Transverse colon (tissue), 4 donors: ENCODE results near the gene AFG3L2. TPM values are rescaled to one million over a fixed set of nuclear protein-coding genes. Genes with fewer than 3 reads are reported as not detected.

Experiments used
- DNase-seq: peaks from one replicate; pipeline ENCODE4 v3.0.0-alpha.2; 2019
- H3K27ac ChIP-seq, 4 donors: fragments of 200-600 bp; sonication (generic); 2 replicates each; pipeline ENCODE4 v1.5.1; 2016 to 2018; ENCODE audit warnings: inconsistent platforms in 4 of 4
- H3K27me3 ChIP-seq: fragments of 200-600 bp; sonication (generic); 2 replicates; pipeline ENCODE4 v1.5.1; 2017; ENCODE audit warnings: inconsistent platforms
- H3K36me3 ChIP-seq, 4 donors: fragments of 200-600 bp; sonication (generic); 2 replicates each; pipeline ENCODE4 v1.5.1; 2017 to 2019; ENCODE audit warnings: inconsistent platforms in 4 of 4
- H3K4me1 ChIP-seq, 4 donors: fragments of 200-600 bp; sonication (generic); 2 replicates each; pipeline ENCODE4 v1.5.1; 2017 to 2020; ENCODE audit warnings: inconsistent platforms in 4 of 4
- H3K4me3 ChIP-seq, 4 donors: fragments of 200-600 bp; sonication (generic); 1 replicate in 1 of 4; 2 replicates in 3 of 4; pipeline versions ENCODE4 v1.5.1 to v1.6.1; 2017 to 2019; ENCODE audit warnings: inconsistent platforms in 4 of 4
- H3K9me3 ChIP-seq, 2 donors: fragments of 200-600 bp; sonication (generic); 2 replicates each; pipeline ENCODE4 v1.5.1; 2017 to 2019; ENCODE audit warnings: inconsistent platforms in 2 of 2
- CTCF ChIP-seq, 5 experiments: fragments of 200-600 bp in 3 of 5; fragments of 450-650 bp in 2 of 5; sonication (generic) in 3 of 5; IDR thresholded peaks; 1 replicate in 2 of 5; 2 replicates in 3 of 5; pipeline ENCODE4 v1.5.1; 2016 to 2017; ENCODE audit warnings: antibody characterized with exemption in 5 of 5, inconsistent platforms in 3 of 5, mild to moderate bottlenecking in 2 of 5, moderate library complexity in 1 of 5
- EP300 ChIP-seq: sonication (generic); formaldehyde crosslinking; IDR thresholded peaks from one replicate; pipeline ENCODE4 v1.6.1; 2017; ENCODE audit warnings: antibody characterized with exemption, low read depth
- POLR2A ChIP-seq: fragments of 450-650 bp; IDR thresholded peaks from one replicate; pipeline ENCODE4 v1.6.1; 2016; ENCODE audit warnings: antibody characterized with exemption, mild to moderate bottlenecking, moderate library complexity
- POLR2AphosphoS5 ChIP-seq, 3 donors: sonication (generic); formaldehyde crosslinking; IDR thresholded peaks; one replicate each; pipeline ENCODE4 v1.6.1; 2016; ENCODE audit warnings: antibody characterized with exemption in 3 of 3
- WGBS, 2 donors: methylation state at CpG; one replicate each; pipeline ENCODE4 v1.1.5; 2018; ENCODE audit warnings: low coverage in 1 of 2; 5-methylcytosine and 5-hydroxymethylcytosine counted together
- in situ Hi-C, 4 donors: fragments of 200-750 bp; cut with MboI; loops; one replicate each; pipeline versions ENCODE4 v1.15.0 to v1.15.1; 2017; ENCODE audit warnings: low sequenced_read_pairs in 3 of 4, low pct_ligation_motif_present in 1 of 4, low pct_unique_long_range_greater_than_20kb in 1 of 4
- intact Hi-C: fragments of 100-400 bp; cut with DNase I; formaldehyde crosslinking; loops from one replicate; pipeline ENCODE4 v1.15.1; 2023; ENCODE audit warnings: low total_unique reads
- total RNA-seq, 4 donors: library from RNA; depleted of rRNA; stranded (reverse); fragments of >200 nt; gene quantifications; one replicate each; pipeline ENCODE4 v1.1.0, GENCODE V29; 2016

Gene AFG3L2
- total RNA-seq, 4 donors from 2014 or later, result 74.1 to 95.6 (median 92.6) TPM

- TF ChIP-seq POLR2AphosphoS5 (IDR thresholded peaks at IDR 0.05), result no peak
- TF ChIP-seq CTCF (IDR thresholded peaks at IDR 0.05), result no peak
- TF ChIP-seq EP300, result no peak
- no peak for TF ChIP-seq POLR2A
- no peak for DNase-seq
- intact Hi-C loops, result no loop called here
- in situ Hi-C loops, result no loop called here
- no peaks in the 10 kb centered on the region for H3K9me3 ChIP-seq
- no peaks in the 10 kb centered on the region for H3K36me3 ChIP-seq
- H3K4me1 ChIP-seq, result peaks cover 9 to 21% (median 16%) of the 10 kb centered on the region in 4 donors
- peak overlapping the region in 3 of 4 donors; percentile 12 to 46 (median 37) for H3K4me3 ChIP-seq
- 16% methylated on average over 19 of the region's 37 CpGs; no CpG with 5 or more reads in 1 of the 2 donors for WGBS, 2 donors
- H3K27me3 ChIP-seq, result peaks cover 53% of the 10 kb centered on the region
- peak overlapping the region; percentile 65 to 88 (median 74) for H3K27ac ChIP-seq
These were observed 89.8 kb downstream of the AFG3L2 start for GRCh38 chr18:12287131-12287681.

- H3K27ac ChIP-seq, result no peak overlapping the region
- in situ Hi-C loops (no loop called here), intact Hi-C loops (no loop called here)
- no peak for DNase-seq
- TF ChIP-seq POLR2A (no peak), CTCF (IDR thresholded peaks at IDR 0.05) (no peak), EP300 (no peak), POLR2AphosphoS5 (IDR thresholded peaks at IDR 0.05) (no peak)
- WGBS, 2 donors, result 44 to 50% methylated on average over 1 of the region's 1 CpG
- H3K27me3 ChIP-seq, result peaks cover 40% of the 10 kb centered on the region
- H3K4me3 ChIP-seq, result no peak overlapping the region
- no peaks in the 10 kb centered on the region for H3K36me3 ChIP-seq
- no peaks in the 10 kb centered on the region for H3K9me3 ChIP-seq
- H3K4me1 ChIP-seq, result peaks cover 5 to 25% (median 15%) of the 10 kb centered on the region in 4 donors
These were observed 93.4 kb downstream of the AFG3L2 start for GRCh38 chr18:12283666-12284065.

- in situ Hi-C loops, result no loop called here
- no peak for TF ChIP-seq EP300
- DNase-seq, result no peak
These were observed 93.8 kb downstream of the AFG3L2 start for GRCh38 chr18:12283256-12283655.

GRCh38 chr18:12282442-12283039 lies 94.5 kb downstream of the AFG3L2 start:
- H3K27me3 ChIP-seq, result peaks cover 29% of the 10 kb centered on the region
- in situ Hi-C loops (no loop called here), intact Hi-C loops (no loop called here)
- peak overlapping the region; percentile 19 to 97 (median 94) for H3K27ac ChIP-seq
- peaks cover 4 to 23% (median 11%) of the 10 kb centered on the region in 4 donors for H3K4me1 ChIP-seq
- H3K36me3 ChIP-seq, result no peaks in the 10 kb centered on the region
- no peak for TF ChIP-seq POLR2AphosphoS5 (IDR thresholded peaks at IDR 0.05)
- TF ChIP-seq EP300, result no peak
- no peak for TF ChIP-seq POLR2A
- no peak for TF ChIP-seq CTCF (IDR thresholded peaks at IDR 0.05)
- H3K4me3 ChIP-seq, result no peak overlapping the region
- 73% methylated on average over 9 of the region's 9 CpGs; no CpG with 5 or more reads in 1 of the 2 donors for WGBS, 2 donors
- H3K9me3 ChIP-seq, result no peaks in the 10 kb centered on the region
- no peak for DNase-seq

More at GRCh38 chr18:12283256-12283655, 93.8 kb downstream of the AFG3L2 start:
- intact Hi-C loops, result no loop called here
- Histone ChIP-seq H3K27me3 (peaks cover 35% of the 10 kb centered on the region), H3K9me3 (no peaks in the 10 kb centered on the region), H3K27ac (peak overlapping the region in 2 of 4 donors; percentile 19 to 97), H3K4me1 (peaks cover 3 to 23% (median 13%) of the 10 kb centered on the region in 4 donors), H3K36me3 (no peaks in the 10 kb centered on the region), H3K4me3 (no peak overlapping the region)
- 58 to 74% methylated on average over 3 to 6 of the region's 6 CpGs for WGBS, 2 donors
